Mammary epithelial cell (primary cell): ENCODE results near the gene FKBP1B.

Experiments
- CTCF ChIP-seq, 2 donors: IDR thresholded peaks in 1 of 2; conservative IDR thresholded peaks in 1 of 2; 2 replicates each; pipeline ENCODE4 v1.5.1; 2011 to 2012; ENCODE audit warnings: inconsistent platforms in 2 of 2, low read length in 2 of 2, mild to moderate bottlenecking in 2 of 2, control low read depth in 1 of 2, low read depth in 1 of 2; ENCODE audit not compliant: insufficient read depth in 1 of 2; ENCODE audit errors: extremely low read depth in 1 of 2
- EZH2 ChIP-seq: IDR thresholded peaks from 2 replicates; pipeline ENCODE4 v1.6.1; 2012; ENCODE audit warnings: low read length, inconsistent platforms, borderline replicate concordance

GRCh38 chr2:24084386-24085199 is 35.1 kb downstream of the FKBP1B start, which contains the start of gene TP53I3:
- TF ChIP-seq CTCF (conservative IDR thresholded peaks at IDR 0.05 in 1 of 2, IDR thresholded peaks at IDR 0.05 in 1 of 2; ENCODE audit: extremely low read depth in 1 of 2, insufficient read depth in 1 of 2, low read depth in 1 of 2, low read length in 2 of 2) (peak; percentile 66 to 85), EZH2 (no peak)
